Duodenal mucosa (tissue), 2 donors: Measurements from ENCODE around the gene PTPRJ.

Source experiments
- H3K27ac ChIP-seq: one replicate; pipeline ENCODE4 v1.7.0; 2013; ENCODE audit warnings: low read depth, low read length
- H3K27me3 ChIP-seq, 2 donors: one replicate each; pipeline ENCODE4 v1.7.0; 2013; ENCODE audit warnings: low read length in 2 of 2, control low read depth in 1 of 2; ENCODE audit not compliant: insufficient read depth in 2 of 2, control insufficient read depth in 1 of 2
- H3K36me3 ChIP-seq, 2 donors: one replicate each; pipeline ENCODE4 v1.7.0; 2013; ENCODE audit warnings: low read length in 2 of 2, control low read depth in 1 of 2; ENCODE audit not compliant: insufficient read depth in 2 of 2, control insufficient read depth in 1 of 2
- H3K4me1 ChIP-seq, 2 donors: one replicate each; pipeline ENCODE4 v1.7.0; 2013; ENCODE audit warnings: low read length in 2 of 2, control low read depth in 1 of 2; ENCODE audit not compliant: insufficient read depth in 2 of 2, control insufficient read depth in 1 of 2
- H3K4me3 ChIP-seq, 2 donors: one replicate each; pipeline ENCODE4 v1.7.0; 2013; ENCODE audit warnings: low read length in 2 of 2, low read depth in 1 of 2
- H3K9ac ChIP-seq, 2 donors: one replicate each; pipeline ENCODE4 v1.7.0; 2013; ENCODE audit warnings: low read length in 2 of 2, low read depth in 1 of 2
- H3K9me3 ChIP-seq, 2 donors: one replicate each; pipeline ENCODE4 v1.7.0; 2013; ENCODE audit warnings: low read length in 2 of 2, control low read depth in 1 of 2; ENCODE audit not compliant: control insufficient read depth in 1 of 2

The PTPRJ gene

DNA sequence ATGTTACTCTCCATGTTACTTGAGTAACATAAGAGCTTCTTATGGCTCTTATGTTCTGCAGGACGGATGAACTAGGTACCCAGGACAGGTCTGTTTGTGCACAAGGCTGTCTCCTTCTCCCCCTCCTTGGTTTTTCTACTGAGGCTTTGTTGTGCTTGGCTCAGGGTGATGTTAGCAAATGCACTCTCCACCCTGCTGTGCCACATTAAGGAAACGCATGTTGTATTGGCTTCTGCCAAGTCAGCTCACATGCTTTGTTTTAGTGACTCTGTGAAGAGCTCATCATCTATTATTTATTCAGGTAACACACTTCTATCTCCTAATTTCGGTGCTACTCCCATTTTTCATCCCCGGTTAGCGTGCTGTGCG is 108.3 kb downstream of the PTPRJ start:
- no peaks in the 10 kb centered on the region for H3K9me3 ChIP-seq
- no peaks in the 10 kb centered on the region for H3K36me3 ChIP-seq
- no peaks in the 10 kb centered on the region for H3K27me3 ChIP-seq
- no peak overlapping the region for H3K27ac ChIP-seq
- H3K4me1 ChIP-seq: peaks cover 11 to 20% of the 10 kb centered on the region in 2 donors
- no peak overlapping the region for H3K9ac ChIP-seq
- no peak overlapping the region for H3K4me3 ChIP-seq

DNA sequence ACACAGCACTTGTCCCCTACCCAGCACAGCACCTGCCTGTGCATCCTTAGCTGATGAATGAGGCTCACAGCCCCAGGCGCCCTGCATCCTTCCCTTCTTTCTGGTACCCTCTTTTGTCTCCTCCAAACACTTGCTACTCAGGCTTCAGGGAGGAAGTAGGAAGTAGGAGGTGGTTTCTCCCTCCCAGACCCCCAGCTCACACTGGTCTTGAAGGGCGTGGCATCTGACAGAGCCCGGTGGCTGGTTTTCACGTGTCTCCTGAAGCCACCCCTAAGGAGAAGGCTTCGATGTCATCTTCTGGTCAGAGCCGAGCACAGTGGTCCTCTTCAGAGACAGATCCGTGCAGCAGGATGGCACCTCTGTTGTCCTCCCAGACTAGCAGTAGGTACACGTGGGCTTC is 109.8 kb downstream of the PTPRJ start:
- H3K27ac ChIP-seq: no peak overlapping the region
- H3K4me1 ChIP-seq: peaks cover 21 to 35% of the 10 kb centered on the region in 2 donors
- H3K9me3 ChIP-seq: no peaks in the 10 kb centered on the region
- H3K4me3 ChIP-seq: no peak overlapping the region
- H3K36me3 ChIP-seq: no peaks in the 10 kb centered on the region
- no peaks in the 10 kb centered on the region for H3K27me3 ChIP-seq
- no peak overlapping the region for H3K9ac ChIP-seq

DNA sequence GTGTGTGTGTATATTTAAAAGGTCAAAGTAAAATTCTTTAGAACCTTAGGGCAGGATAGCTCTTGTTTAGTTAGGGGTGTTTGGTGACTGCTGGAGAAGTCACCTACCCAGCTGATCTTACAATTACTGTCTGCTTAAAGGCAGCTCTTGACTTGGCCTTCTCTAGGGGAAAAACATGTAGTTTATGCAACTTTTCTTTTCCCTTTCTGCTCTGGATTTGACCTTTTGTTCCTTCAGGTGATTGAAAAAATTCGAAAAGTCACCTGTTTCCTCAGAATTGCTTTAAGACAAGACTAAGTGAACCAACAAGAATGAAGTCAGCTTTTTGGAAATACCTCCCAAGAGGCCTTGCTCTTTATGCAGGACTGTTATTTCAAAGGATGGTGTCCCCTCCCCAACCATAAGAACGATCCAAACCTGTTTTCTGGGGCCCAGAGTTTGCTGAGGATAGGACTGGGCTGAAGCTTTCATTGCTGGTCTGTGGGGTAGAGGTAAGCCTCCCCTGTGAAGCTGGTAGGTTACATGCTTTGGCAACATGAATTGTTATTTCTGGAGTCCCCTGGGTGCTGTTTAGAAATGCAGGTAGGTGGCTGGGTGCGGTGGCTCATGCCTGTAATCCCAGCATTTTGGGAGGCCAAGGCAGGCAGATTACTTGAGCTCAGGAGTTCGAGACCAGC is 111.2 kb downstream of the PTPRJ start:
- Histone ChIP-seq H3K36me3 (no peaks in the 10 kb centered on the region), H3K9ac (no peak overlapping the region), H3K27ac (no peak overlapping the region), H3K4me3 (no peak overlapping the region), H3K9me3 (no peaks in the 10 kb centered on the region), H3K4me1 (peaks cover 21 to 45% of the 10 kb centered on the region in 2 donors), H3K27me3 (no peaks in the 10 kb centered on the region)

DNA sequence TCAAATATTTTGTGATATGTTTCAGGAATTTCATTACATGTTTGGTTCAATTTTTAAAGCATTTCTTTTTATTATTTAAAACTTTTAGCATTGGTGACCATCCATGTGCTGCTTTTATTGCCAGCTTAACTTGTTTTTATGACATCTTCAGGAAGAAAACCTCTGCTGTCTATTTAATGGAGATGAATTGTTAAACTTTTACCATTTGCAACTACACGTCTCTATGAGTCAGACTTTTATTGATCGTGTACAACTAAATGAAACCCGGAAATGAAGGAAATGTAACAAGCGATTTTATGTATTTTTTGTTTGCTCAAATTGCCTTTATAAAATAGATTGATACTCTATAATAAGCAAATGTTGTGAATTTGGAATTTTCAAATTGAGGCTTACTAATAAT is 113.0 kb downstream of the PTPRJ start:
- Histone ChIP-seq H3K27me3 (no peaks in the 10 kb centered on the region), H3K4me1 (peaks cover 19 to 41% of the 10 kb centered on the region in 2 donors), H3K4me3 (peak overlapping the region in 1 of 2 donors; percentile 1), H3K9ac (no peak overlapping the region), H3K9me3 (no peaks in the 10 kb centered on the region), H3K27ac (no peak overlapping the region), H3K36me3 (no peaks in the 10 kb centered on the region)

DNA sequence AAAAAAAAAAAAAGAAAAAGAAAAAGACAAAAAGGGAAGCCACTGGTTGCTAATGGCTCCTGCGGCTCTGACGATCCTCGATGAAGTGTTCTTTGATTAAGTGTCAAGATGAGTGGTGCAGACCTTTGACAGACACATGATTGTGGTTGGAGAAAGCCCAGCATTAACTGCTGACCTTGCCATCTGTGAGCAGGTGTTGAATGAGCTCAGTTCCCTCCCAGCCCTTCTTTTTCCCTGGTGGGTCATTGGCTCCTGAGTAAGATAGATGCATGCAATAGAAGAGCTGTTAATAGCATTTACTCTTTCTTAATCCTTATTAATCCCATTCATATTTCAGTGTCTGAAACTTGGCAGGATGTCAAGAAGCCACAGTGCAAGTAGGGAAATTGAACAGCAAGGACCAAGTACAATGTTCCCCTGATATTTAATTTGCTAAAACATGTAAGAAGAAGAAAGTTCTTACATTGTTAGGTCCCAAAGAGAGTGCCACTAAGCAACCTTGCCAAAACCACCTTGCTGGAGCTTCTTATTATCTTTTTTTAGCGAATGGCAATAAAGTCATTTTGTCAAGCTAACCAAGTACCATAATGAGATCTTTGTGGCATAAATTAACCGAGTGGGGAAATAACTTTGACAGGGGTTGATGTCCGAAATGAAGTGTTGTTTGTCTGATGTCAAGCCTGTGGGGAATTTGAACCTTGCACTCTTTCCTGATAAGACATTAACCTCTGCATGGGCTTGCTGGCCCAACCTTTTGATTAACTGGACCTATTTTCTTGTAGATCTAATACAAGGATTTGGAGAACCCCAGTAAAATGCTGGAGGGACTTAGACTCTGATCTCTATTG is 113.7 kb downstream of the PTPRJ start:
- Histone ChIP-seq H3K27me3 (no peaks in the 10 kb centered on the region), H3K9ac (no peak overlapping the region), H3K4me3 (peak overlapping the region; percentile 1 to 36), H3K9me3 (no peaks in the 10 kb centered on the region), H3K36me3 (no peaks in the 10 kb centered on the region), H3K27ac (peak overlapping the region; percentile 18), H3K4me1 (peaks cover 19 to 39% of the 10 kb centered on the region in 2 donors)

DNA sequence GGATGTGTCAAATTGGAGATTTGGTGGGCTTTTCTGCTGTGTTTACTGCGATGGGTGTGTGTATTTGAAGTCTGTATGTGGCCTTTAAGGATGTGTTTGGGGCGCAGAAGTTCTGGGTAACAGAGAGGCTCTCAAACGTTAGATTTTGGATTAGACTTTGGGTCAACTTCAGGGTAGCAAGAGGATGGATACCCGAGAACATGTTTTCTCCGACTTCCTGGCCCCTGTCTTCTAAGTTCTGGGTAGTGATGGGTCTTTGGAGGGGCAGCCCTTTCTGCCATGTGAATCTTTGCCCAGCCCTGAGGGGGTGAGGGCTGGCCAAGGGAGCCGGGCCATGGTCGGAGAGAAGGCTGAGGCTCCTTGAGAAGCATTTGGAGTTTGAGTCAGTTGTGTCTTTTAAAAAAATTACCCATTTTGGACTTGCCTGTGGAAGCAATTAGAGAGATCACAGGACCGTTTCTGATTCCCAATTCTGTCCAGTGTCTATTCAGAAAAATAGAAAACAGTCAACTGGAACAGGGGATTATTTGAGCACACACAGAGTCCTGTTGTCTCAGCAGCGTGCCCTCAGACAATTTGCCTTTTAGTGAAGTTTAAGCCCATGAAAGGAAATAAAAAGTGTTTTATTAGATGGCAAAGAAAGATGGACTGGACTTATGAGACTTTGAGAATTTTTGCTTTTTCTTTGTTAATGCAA is 114.4 kb downstream of the PTPRJ start:
- Histone ChIP-seq H3K4me1 (peaks cover 19 to 39% of the 10 kb centered on the region in 2 donors), H3K4me3 (no peak overlapping the region), H3K9me3 (no peaks in the 10 kb centered on the region), H3K36me3 (no peaks in the 10 kb centered on the region), H3K27ac (peak overlapping the region; percentile 18), H3K9ac (no peak overlapping the region), H3K27me3 (no peaks in the 10 kb centered on the region)

DNA sequence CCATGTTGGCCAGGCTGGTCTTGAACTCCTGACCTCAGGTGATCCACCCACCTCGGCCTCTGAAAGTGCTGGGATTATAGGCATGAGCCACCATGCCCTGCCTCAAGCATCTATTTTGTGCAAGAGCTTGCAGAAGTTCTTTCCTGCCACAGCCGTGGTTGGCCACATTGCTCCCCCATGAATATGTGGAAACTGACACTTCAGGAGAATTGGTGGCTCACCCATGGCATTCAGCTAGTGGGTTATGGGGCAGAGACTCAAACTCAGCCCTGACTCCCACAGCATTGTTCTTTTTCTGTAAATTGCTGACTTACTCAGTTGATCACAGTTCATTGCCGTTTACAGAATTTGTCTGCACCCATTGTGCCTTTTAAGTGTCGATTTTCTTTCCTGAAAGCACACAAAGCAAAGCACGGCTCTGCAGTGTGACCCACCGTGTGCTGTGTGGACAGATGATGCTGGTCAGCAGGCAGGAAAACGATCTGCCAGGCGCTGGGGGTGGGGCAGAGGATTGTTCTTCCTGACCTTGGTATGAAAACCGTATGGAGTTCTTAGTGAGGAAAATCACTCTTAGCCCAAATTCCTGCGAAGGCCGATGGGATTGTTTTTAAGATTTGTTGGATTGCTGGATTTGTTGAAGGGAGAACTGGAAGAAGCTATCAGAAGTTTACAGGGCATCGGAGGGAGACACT is 115.6 kb downstream of the PTPRJ start:
- H3K4me1 ChIP-seq: peaks cover 25 to 41% of the 10 kb centered on the region in 2 donors
- H3K36me3 ChIP-seq: no peaks in the 10 kb centered on the region
- no peak overlapping the region for H3K9ac ChIP-seq
- H3K27me3 ChIP-seq: no peaks in the 10 kb centered on the region
- H3K9me3 ChIP-seq: no peaks in the 10 kb centered on the region
- H3K27ac ChIP-seq: no peak overlapping the region
- no peak overlapping the region for H3K4me3 ChIP-seq

DNA sequence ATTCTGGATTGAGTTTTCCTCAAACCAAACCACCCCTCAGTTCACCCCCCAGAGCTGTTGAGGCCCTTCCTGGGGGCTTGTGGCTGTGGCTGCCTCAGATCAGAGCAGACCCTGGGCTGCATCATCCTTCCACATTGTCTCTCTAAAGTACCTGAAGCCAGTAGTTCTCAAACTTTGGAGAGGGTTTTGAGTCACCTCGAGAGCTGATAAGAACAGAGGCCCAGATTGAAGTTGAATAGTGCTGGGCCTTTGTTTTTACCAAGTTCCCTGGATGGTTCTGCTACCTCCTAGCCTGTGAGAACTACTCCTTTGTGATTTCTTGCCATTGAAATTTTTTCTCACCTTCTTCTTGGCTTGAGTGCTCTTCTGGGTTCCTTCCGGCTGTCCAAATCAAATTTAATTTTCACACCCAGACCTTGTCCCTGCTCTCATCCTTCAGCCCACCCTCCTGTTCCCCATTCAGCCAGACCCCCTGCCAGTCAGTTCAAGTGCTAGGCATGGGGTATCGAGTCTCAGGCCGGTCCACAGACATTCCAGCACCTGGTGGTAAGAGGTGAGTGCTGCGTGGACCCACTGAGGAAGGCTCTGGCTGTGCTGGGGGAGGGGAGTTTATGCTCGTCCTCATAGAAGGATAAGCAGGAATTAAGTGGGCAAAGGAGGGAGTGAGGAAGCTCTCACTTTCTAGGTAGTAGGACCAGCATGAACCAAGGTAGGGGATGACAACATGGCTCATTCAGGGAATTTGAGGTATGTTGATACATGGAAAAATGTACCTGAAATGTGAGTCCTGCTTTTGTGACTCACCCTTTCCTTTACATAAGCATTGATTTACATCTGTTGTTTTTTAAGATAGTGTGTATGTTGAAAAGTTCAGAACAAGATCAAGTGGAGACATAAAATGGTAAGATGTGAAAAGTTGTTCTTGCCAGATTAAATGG is 116.5 kb downstream of the PTPRJ start:
- Histone ChIP-seq H3K4me3 (no peak overlapping the region), H3K27ac (no peak overlapping the region), H3K36me3 (no peaks in the 10 kb centered on the region), H3K27me3 (no peaks in the 10 kb centered on the region), H3K9me3 (no peaks in the 10 kb centered on the region), H3K9ac (no peak overlapping the region), H3K4me1 (peaks cover 34 to 50% of the 10 kb centered on the region in 2 donors)

DNA sequence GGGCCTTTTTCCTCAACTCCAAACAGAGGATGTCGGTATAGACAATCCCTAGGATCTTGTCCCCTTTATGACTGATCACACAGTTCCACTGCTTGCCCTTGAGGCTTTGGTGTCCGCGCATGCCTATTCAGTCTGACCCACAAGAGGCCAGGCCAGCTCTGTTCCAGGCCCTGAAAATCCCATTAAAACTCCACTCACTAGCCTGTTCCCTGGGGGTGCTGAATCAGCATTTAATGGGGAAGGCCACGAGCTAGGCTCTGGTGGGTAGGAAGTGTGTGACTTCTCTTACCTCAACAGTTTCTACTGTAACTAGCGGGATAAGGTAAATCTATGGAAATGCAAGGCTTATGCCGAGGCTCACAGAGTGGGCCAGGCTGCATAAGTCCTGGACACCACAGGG is 117.7 kb downstream of the PTPRJ start:
- no peaks in the 10 kb centered on the region for H3K27me3 ChIP-seq
- no peak overlapping the region for H3K9ac ChIP-seq
- H3K4me3 ChIP-seq: no peak overlapping the region
- H3K36me3 ChIP-seq: no peaks in the 10 kb centered on the region
- no peaks in the 10 kb centered on the region for H3K9me3 ChIP-seq
- H3K4me1 ChIP-seq: peaks cover 32 to 55% of the 10 kb centered on the region in 2 donors
- no peak overlapping the region for H3K27ac ChIP-seq
